HEK293 (cell line): ENCODE results near the gene OR7C1.

Source experiments
- CTCF ChIA-PET: fragments of 350-600 bp; formaldehyde crosslinking; extraction: SDS; loops from one replicate; lab custom pipeline; 2021; ENCODE audit warnings: antibody characterized with exemption; lab: Yijun Ruan, JAX
- POLR2A ChIA-PET: fragments of 300-600 bp; formaldehyde crosslinking; extraction: SDS; loops from one replicate; lab custom pipeline; 2020; ENCODE audit warnings: antibody characterized with exemption, inconsistent platforms; lab: Yijun Ruan, JAX
- H3K27ac ChIP-seq: fragments of 200-500 bp; sonication (Bioruptor generic); 2 replicates; pipeline ENCODE4 v1.5.1; 2014; ENCODE audit warnings: low read depth, low read length, control low read depth, inconsistent platforms; ENCODE audit errors: extremely low read depth
- H3K36me3 ChIP-seq, 2 experiments: fragments of 200-500 bp in 1 of 2; sonication (Bioruptor generic) in 1 of 2; 1 replicate in 1 of 2; 2 replicates in 1 of 2; pipeline ENCODE4 v1.5.1; 2014 to 2017; ENCODE audit warnings: inconsistent platforms in 2 of 2, low read length in 2 of 2; ENCODE audit not compliant: control insufficient read depth in 2 of 2, insufficient read depth in 1 of 2
- H3K4me1 ChIP-seq: fragments of 200-500 bp; sonication (Bioruptor generic); 2 replicates; pipeline ENCODE4 v1.5.1; 2014; ENCODE audit warnings: mild to moderate bottlenecking, low read length, inconsistent platforms; ENCODE audit not compliant: control insufficient read depth, insufficient read depth
- H3K4me3 ChIP-seq: 2 replicates; pipeline ENCODE4 v1.5.1; 2011; ENCODE audit warnings: low read depth, mild to moderate bottlenecking, control low read depth, low read length, moderate library complexity
- H3K9me3 ChIP-seq: fragments of 200-500 bp; sonication (Bioruptor generic); 2 replicates; pipeline ENCODE4 v1.5.1; 2014; ENCODE audit warnings: low read depth, low read length, inconsistent platforms; ENCODE audit not compliant: control insufficient read depth, insufficient read depth
- AEBP2 ChIP-seq: fragments of 450-650 bp; formaldehyde crosslinking; IDR thresholded peaks from 2 replicates; pipeline ENCODE4 v1.5.1; 2016; ENCODE audit warnings: missing biosample characterization, missing genetic modification characterization, borderline replicate concordance
- BCL11B ChIP-seq: fragments of 450-650 bp; formaldehyde crosslinking; IDR thresholded peaks from 2 replicates; pipeline ENCODE4 v1.5.1; 2016; ENCODE audit warnings: low read depth, missing biosample characterization, missing genetic modification characterization
- HOXD13 ChIP-seq: sonication (generic); formaldehyde crosslinking; IDR thresholded peaks from 2 replicates; pipeline ENCODE4 v1.8.0; 2022; ENCODE audit warnings: missing genetic modification reagents, borderline replicate concordance
- KLF17 ChIP-seq: fragments of 450-650 bp; formaldehyde crosslinking; IDR thresholded peaks from 2 replicates; pipeline ENCODE4 v1.5.1; 2016; ENCODE audit warnings: missing biosample characterization, missing genetic modification characterization
- PRDM10 ChIP-seq: fragments of 450-650 bp; formaldehyde crosslinking; IDR thresholded peaks from 2 replicates; pipeline ENCODE4 v1.5.1; 2016; ENCODE audit warnings: missing biosample characterization, missing genetic modification characterization
- SP3 ChIP-seq: fragments of 450-650 bp; formaldehyde crosslinking; IDR thresholded peaks from 2 replicates; pipeline ENCODE4 v1.5.1; 2016; ENCODE audit warnings: missing biosample characterization, missing genetic modification characterization
- SP7 ChIP-seq: fragments of 450-650 bp; formaldehyde crosslinking; IDR thresholded peaks from 2 replicates; pipeline ENCODE4 v1.5.1; 2016; ENCODE audit warnings: missing biosample characterization, missing genetic modification characterization
- ZBTB7A ChIP-seq: fragments of 450-650 bp; formaldehyde crosslinking; IDR thresholded peaks from 2 replicates; pipeline ENCODE4 v1.5.1; 2016; ENCODE audit warnings: low read depth, missing biosample characterization, missing genetic modification characterization
- ZFHX2 ChIP-seq: fragments of 450-650 bp; formaldehyde crosslinking; conservative IDR thresholded peaks from 2 replicates; pipeline ENCODE4 v1.5.1; 2016; ENCODE audit warnings: missing biosample characterization, missing genetic modification characterization
- ZIC2 ChIP-seq: fragments of 450-650 bp; formaldehyde crosslinking; IDR thresholded peaks from 2 replicates; pipeline ENCODE4 v1.5.1; 2016; ENCODE audit warnings: missing biosample characterization, missing genetic modification characterization
- ZNF112 ChIP-seq: fragments of 450-650 bp; formaldehyde crosslinking; IDR thresholded peaks from 2 replicates; pipeline ENCODE4 v1.5.0; 2017; ENCODE audit warnings: missing biosample characterization, missing genetic modification characterization
- ZNF138 ChIP-seq: fragments of 450-650 bp; formaldehyde crosslinking; IDR thresholded peaks from 2 replicates; pipeline ENCODE4 v1.5.1; 2016; ENCODE audit warnings: missing biosample characterization, missing genetic modification characterization, borderline replicate concordance
- ZNF174 ChIP-seq: fragments of 450-650 bp; formaldehyde crosslinking; IDR thresholded peaks from 2 replicates; pipeline ENCODE4 v1.5.0; 2017; ENCODE audit warnings: missing biosample characterization, mild to moderate bottlenecking, missing genetic modification characterization
- ZNF280D ChIP-seq: fragments of 450-650 bp; formaldehyde crosslinking; IDR thresholded peaks from 2 replicates; pipeline ENCODE4 v1.5.1; 2016; ENCODE audit warnings: missing biosample characterization, missing genetic modification characterization
- ZNF350 ChIP-seq: fragments of 450-650 bp; formaldehyde crosslinking; IDR thresholded peaks from 2 replicates; pipeline ENCODE4 v1.5.0; 2017; ENCODE audit warnings: missing biosample characterization, mild to moderate bottlenecking, missing genetic modification characterization
- ZNF362 ChIP-seq: fragments of 450-650 bp; formaldehyde crosslinking; IDR thresholded peaks from 2 replicates; pipeline ENCODE4 v1.5.1; 2016; ENCODE audit warnings: missing biosample characterization, missing genetic modification characterization
- ZNF37A ChIP-seq: fragments of 450-650 bp; IDR thresholded peaks from 2 replicates; pipeline ENCODE4 v1.5.1; 2018; ENCODE audit warnings: missing biosample characterization, missing genetic modification characterization
- ZNF514 ChIP-seq: fragments of 450-650 bp; formaldehyde crosslinking; IDR thresholded peaks from 2 replicates; pipeline ENCODE4 v1.5.1; 2016; ENCODE audit warnings: missing biosample characterization, missing genetic modification characterization
- ZNF544 ChIP-seq: fragments of 450-650 bp; formaldehyde crosslinking; IDR thresholded peaks from 2 replicates; pipeline ENCODE4 v1.5.0; 2017; ENCODE audit warnings: missing biosample characterization, missing genetic modification characterization
- ZNF692 ChIP-seq: fragments of 450-650 bp; formaldehyde crosslinking; IDR thresholded peaks from 2 replicates; pipeline ENCODE4 v1.5.1; 2016; ENCODE audit warnings: missing biosample characterization, missing genetic modification characterization
- ZNF830 ChIP-seq: fragments of 450-650 bp; IDR thresholded peaks from 2 replicates; pipeline ENCODE4 v1.5.0; 2018; ENCODE audit warnings: missing biosample characterization, missing genetic modification characterization, low read depth, mild to moderate bottlenecking, moderate library complexity
- ZSCAN16 ChIP-seq: fragments of 450-650 bp; formaldehyde crosslinking; IDR thresholded peaks from 2 replicates; pipeline ENCODE4 v1.5.1; 2016; ENCODE audit warnings: missing biosample characterization, missing genetic modification characterization
- ZSCAN23 ChIP-seq: fragments of 450-650 bp; formaldehyde crosslinking; IDR thresholded peaks from 2 replicates; pipeline ENCODE4 v1.5.1; 2016; ENCODE audit warnings: missing biosample characterization, missing genetic modification characterization

Gene OR7C1

GRCh38 chr19:14804765-14805164 is 30.2 kb downstream of the OR7C1 start (continued):
- TF ChIP-seq ZNF362 (no peak), ZNF350 (tag by site-specific recombination) (no peak), ZSCAN16 (no peak), ZBTB7A (tag by site-specific recombination) (no peak), ZNF138 (tag by site-specific recombination) (no peak), ZNF692 (tag by site-specific recombination) (no peak), ZNF174 (tag by site-specific recombination) (no peak), ZNF830 (tag by site-specific recombination) (no peak), ZIC2 (tag by site-specific recombination) (no peak), SP7 (no peak)

- TF ChIP-seq ZNF280D (tag by site-specific recombination) (no peak), SP7 (no peak), HOXD13 (CRISPR knock-in tag) (no peak), ZSCAN23 (tag by site-specific recombination) (no peak), ZFHX2 (no peak), PRDM10 (tag by site-specific recombination) (no peak), ZNF112 (no peak), KLF17 (tag by site-specific recombination) (no peak), ZNF514 (tag by site-specific recombination) (no peak), ZNF544 (tag by site-specific recombination) (no peak), SP3 (tag by site-specific recombination) (no peak), ZNF37A (tag by site-specific recombination) (no peak), BCL11B (tag by site-specific recombination) (no peak), AEBP2 (tag by site-specific recombination) (no peak)
- no peaks in the 10 kb centered on the region for H3K36me3 ChIP-seq
- no peaks in the 10 kb centered on the region for H3K4me1 ChIP-seq
- POLR2A ChIA-PET: no interaction called here
- CTCF ChIA-PET: interaction anchor here (0.6 to 1.1 kb wide), 3 partner anchors 12 to 450 kb away, joined by 3 read pairs; no protein-coding TSS in a partner anchor
- H3K9me3 ChIP-seq: no peaks in the 10 kb centered on the region
- H3K27ac ChIP-seq: no peak overlapping the region
- H3K4me3 ChIP-seq: no peak overlapping the region
Measured at GRCh38 chr19:14798760-14799159, 36.2 kb downstream of the OR7C1 start.
